OCI-LY7 (cell line): ENCODE measurements around the gene ZBTB34. TPM values are rescaled to one million over a fixed set of nuclear protein-coding genes. Genes with fewer than 3 reads are reported as not detected.
A peak's percentile ranks its signal among the peaks of the same experiment; 100 is the strongest.

Experiments
- Bru-seq: library from RNA; stranded (reverse); fragments of 400-500 nt; gene quantifications from one replicate; lab custom pipeline; 2021; lab: Mats Ljungman, UMichigan
- BruChase-seq, 2 experiments: library from RNA; stranded (reverse); fragments of 400-500 nt; gene quantifications; one replicate each; lab custom pipeline; 2021; lab: Mats Ljungman, UMichigan
- BruUV-seq: library from RNA; stranded (reverse); fragments of 400-500 nt; replicated peaks from 2 replicates; lab custom pipeline; 2021; lab: Mats Ljungman, UMichigan
- CTCF ChIA-PET: fragments of 300-600 bp; sonication (Branson Sonifier 250); formaldehyde crosslinking; loops from one replicate; lab custom pipeline; 2022; ENCODE audit warnings: antibody characterized with exemption; ENCODE audit not compliant: unreplicated experiment; lab: Charles Lee
- POLR2A ChIA-PET: fragments of 300-600 bp; sonication (Branson Sonifier 250); formaldehyde crosslinking; loops from one replicate; lab custom pipeline; 2022; ENCODE audit warnings: antibody characterized with exemption; lab: Charles Lee
- DNase-seq: peaks from one replicate; pipeline ENCODE4 v3.0.0-alpha.2; 2015; ENCODE audit warnings: low spot score
- H2AFZ ChIP-seq: fragments of 200-600 bp; sonication (generic), shearing (Covaris generic); 2 replicates; pipeline ENCODE4 v1.6.1; 2014; ENCODE audit warnings: mild to moderate bottlenecking, antibody characterized with exemption, low read length, moderate library complexity
- H3K27ac ChIP-seq: fragments of 200-600 bp; sonication (generic); 2 replicates; pipeline ENCODE4 v1.5.1; 2014; ENCODE audit warnings: mixed run types, low read depth, mild to moderate bottlenecking, moderate library complexity, low read length, inconsistent platforms; ENCODE audit not compliant: poor library complexity, severe bottlenecking
- H3K36me3 ChIP-seq: fragments of 200-600 bp; sonication (generic); 2 replicates; pipeline ENCODE4 v1.6.1; 2014; ENCODE audit warnings: mild to moderate bottlenecking, antibody characterized with exemption, low read length, moderate library complexity, mixed read lengths; ENCODE audit not compliant: insufficient read depth
- H3K4me1 ChIP-seq: fragments of 200-600 bp; sonication (generic); 2 replicates; pipeline ENCODE4 v1.5.1; 2014; ENCODE audit warnings: mild to moderate bottlenecking, low read length; ENCODE audit not compliant: insufficient read depth, poor library complexity, severe bottlenecking
- H3K4me2 ChIP-seq: fragments of 200-600 bp; sonication (generic); 2 replicates; pipeline ENCODE4 v1.6.1; 2014; ENCODE audit warnings: mild to moderate bottlenecking, low read length
- H3K4me3 ChIP-seq: fragments of 200-600 bp; sonication (generic); 2 replicates; pipeline ENCODE4 v1.5.1; 2014; ENCODE audit warnings: mild to moderate bottlenecking, low read depth, low read length; ENCODE audit not compliant: poor library complexity, severe bottlenecking
- H3K79me2 ChIP-seq: fragments of 200-600 bp; sonication (generic); 2 replicates; pipeline ENCODE4 v1.6.1; 2016; ENCODE audit warnings: low read depth, mild to moderate bottlenecking, low read length, moderate library complexity, mixed read lengths; ENCODE audit not compliant: insufficient read depth
- H3K9me2 ChIP-seq: fragments of 200-600 bp; sonication (generic); 2 replicates; pipeline ENCODE4 v1.6.1; 2016; ENCODE audit warnings: mild to moderate bottlenecking, low read length, mixed read lengths; ENCODE audit not compliant: insufficient read depth
- H3K9me3 ChIP-seq: fragments of 200-600 bp; sonication (generic); 2 replicates; pipeline ENCODE4 v1.6.1; 2014; ENCODE audit warnings: mild to moderate bottlenecking, mixed run types, low read length, mixed read lengths
- H4K20me1 ChIP-seq: fragments of 200-600 bp; sonication (generic); 2 replicates; pipeline ENCODE4 v1.6.1; 2014; ENCODE audit warnings: mild to moderate bottlenecking, antibody characterized with exemption, low read length, moderate library complexity, mixed read lengths; ENCODE audit not compliant: insufficient read depth
- CTCF ChIP-seq: fragments of 200-600 bp; sonication (generic); conservative IDR thresholded peaks from 2 replicates; pipeline ENCODE4 v1.5.1; 2014; ENCODE audit warnings: mild to moderate bottlenecking, antibody characterized with exemption, low read length, moderate library complexity, mixed read lengths
- EZH2phosphoT487 ChIP-seq: fragments of 200-600 bp; sonication (generic); IDR thresholded peaks from 2 replicates; pipeline ENCODE4 v1.6.1; 2018; ENCODE audit warnings: low read depth, borderline replicate concordance, mild to moderate bottlenecking, mixed run types, antibody characterized with exemption, low read length, moderate library complexity, mixed read lengths
- intact Hi-C: fragments of 100-400 bp; cut with micrococcal nuclease; formaldehyde crosslinking; loops from one replicate; pipeline ENCODE4 v1.10.0; 2022; ENCODE audit not compliant: unreplicated experiment
- long read RNA-seq: library from polyadenylated mRNA; stranded (forward); transcript quantifications from one replicate; pipeline ENCODE4 v2.0.0, GENCODE V29; 2022
- total RNA-seq, 2 experiments: library from RNA; depleted of rRNA in 1 of 2; stranded (reverse); fragments of >200 nt in 1 of 2; shearing (Covaris generic) in 1 of 2; gene quantifications; 2 replicates each; pipeline ENCODE4 v1.2.3, GENCODE V29; 2014 to 2022

ZBTB34 gene, protein sequence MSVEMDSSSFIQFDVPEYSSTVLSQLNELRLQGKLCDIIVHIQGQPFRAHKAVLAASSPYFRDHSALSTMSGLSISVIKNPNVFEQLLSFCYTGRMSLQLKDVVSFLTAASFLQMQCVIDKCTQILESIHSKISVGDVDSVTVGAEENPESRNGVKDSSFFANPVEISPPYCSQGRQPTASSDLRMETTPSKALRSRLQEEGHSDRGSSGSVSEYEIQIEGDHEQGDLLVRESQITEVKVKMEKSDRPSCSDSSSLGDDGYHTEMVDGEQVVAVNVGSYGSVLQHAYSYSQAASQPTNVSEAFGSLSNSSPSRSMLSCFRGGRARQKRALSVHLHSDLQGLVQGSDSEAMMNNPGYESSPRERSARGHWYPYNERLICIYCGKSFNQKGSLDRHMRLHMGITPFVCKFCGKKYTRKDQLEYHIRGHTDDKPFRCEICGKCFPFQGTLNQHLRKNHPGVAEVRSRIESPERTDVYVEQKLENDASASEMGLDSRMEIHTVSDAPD
- total RNA-seq (2014; rRNA removed; shearing (Covaris generic)) (6.5 and 7.5 TPM in 2 replicates), total RNA-seq (2022) (11.3 and 12.3 TPM in 2 replicates), Bru-seq, nascent RNA (percentile 64 among the genes with signal in this experiment), BruChase-seq, experiment 1, labeled RNA remaining after a 6-hour chase (percentile 64 among the genes with signal in this experiment), BruChase-seq, experiment 2, labeled RNA remaining after a 2-hour chase (percentile 82 among the genes with signal in this experiment)
- long read RNA-seq, full-length matches to known transcripts: 12 of 17 reads
- long read RNA-seq, partial matches to known transcripts: 0 of 17 reads
- long read RNA-seq, other reads (novel, unspliced or antisense): 5 of 17 reads

- Histone ChIP-seq H3K4me2 (peak within 1 kb of the TSS; percentile 98), H4K20me1 (peaks cover 14% of the 10 kb centered on the region; the same call in 1 of the 2 replicates), H3K4me3 (peak within 1 kb of the TSS; percentile 81), H3K27ac (peak within 1 kb of the TSS; percentile 54), H3K4me1 (peaks cover 33% of the 10 kb centered on the region), H3K36me3 (peaks cover 20% of the 10 kb centered on the region; the same call in 1 of the 2 replicates), H2AFZ (peak within 1 kb of the TSS; percentile 70), H3K9me2 (no peaks in the 10 kb centered on the region), H3K9me3 (no peaks in the 10 kb centered on the region), H3K79me2 (peaks cover 26% of the 10 kb centered on the region; the same call in 1 of the 2 replicates)
- peak; percentile 80 for DNase-seq
- POLR2A ChIA-PET: no interaction called here
- intact Hi-C loops: loop anchor here (5.0 kb wide), 2 partner anchors 52 to 53 kb away; partner anchors contain the start of genes RALGPS1 and ZBTB43
- BruUV-seq: no TSS peak
- CTCF ChIA-PET: interaction anchor here (0.6 kb wide), 2 partner anchors 55 to 350 kb away, joined by 5 to 7 read pairs; no protein-coding TSS in a partner anchor
- TF ChIP-seq EZH2phosphoT487: no peak
- TF ChIP-seq CTCF: peak; percentile 95
Measured at GRCh38 chr9:126860077-126860756, at the start of gene ZBTB34. TSS of gene ZBTB34 (plus strand) at chr9:126860639. CDS start at chr9:126879400, 18,761 bp downstream.

GRCh38 chr9:126813072-126813471 lies 47.4 kb upstream of the ZBTB34 start:
- intact Hi-C loops: no loop called here
- TF ChIP-seq EZH2phosphoT487 (no peak), CTCF (no peak)
- no peaks in the 10 kb centered on the region for H3K9me2 ChIP-seq
- H3K27ac ChIP-seq: no peak overlapping the region
- ChIA-PET CTCF (no interaction called here), POLR2A (interaction anchor here (0.7 kb wide), 1 partner anchor 1413 kb away, joined by 3 read pairs; no protein-coding TSS in a partner anchor)
- H3K4me1 ChIP-seq: no peaks in the 10 kb centered on the region
- BruUV-seq: no TSS peak
- DNase-seq: no peak
- H3K4me2 ChIP-seq: no peak overlapping the region
- H2AFZ ChIP-seq: no peak overlapping the region
- H4K20me1 ChIP-seq: no peaks in the 10 kb centered on the region
- H3K36me3 ChIP-seq: peaks cover 72% of the 10 kb centered on the region
- H3K79me2 ChIP-seq: peaks cover 9% of the 10 kb centered on the region; the same call in 1 of the 2 replicates
- H3K4me3 ChIP-seq: no peak overlapping the region
- H3K9me3 ChIP-seq: peaks cover 18% of the 10 kb centered on the region
